Activated T-helper 1 cell treated with anti-CD3 and anti-CD28 coated beads, Interleukin-12 subunit alpha, Interleukin-12 subunit beta, Interleukin-2, Interleukin-4 antibody, amounts not matched to agents 30 ng/mL and 10 ng/mL and 1 ng/mL, durations not matched to agents 14 hours and 24 hours and 36 hours (primary cell): Measurements from ENCODE around the gene ATP6V1G1. TPM values are rescaled to one million over a fixed set of nuclear protein-coding genes. Genes with fewer than 3 reads are reported as not detected.
A peak's percentile ranks its signal among the peaks of the same experiment; 100 is the strongest.

Experiments used
- DNase-seq: peaks from one replicate; pipeline ENCODE4 v3.0.0; 2021; ENCODE audit warnings: low spot score
- H3K27ac Mint-ChIP-seq: one replicate; pipeline ENCODE4 v1.8.0; 2021; ENCODE audit warnings: mild to moderate bottlenecking, mixed read lengths
- H3K27me3 Mint-ChIP-seq: one replicate; pipeline ENCODE4 v1.8.0; 2022; ENCODE audit warnings: mild to moderate bottlenecking, moderate library complexity, mixed read lengths; ENCODE audit not compliant: insufficient read depth
- H3K36me3 Mint-ChIP-seq: one replicate; pipeline ENCODE4 v1.8.0; 2021; ENCODE audit warnings: low read depth, mixed read lengths
- H3K4me1 Mint-ChIP-seq: one replicate; pipeline ENCODE4 v1.8.0; 2021; ENCODE audit warnings: low read depth, mixed read lengths
- H3K4me3 Mint-ChIP-seq: one replicate; pipeline ENCODE4 v1.8.0; 2021; ENCODE audit warnings: mild to moderate bottlenecking, moderate library complexity, mixed read lengths
- H3K9me3 Mint-ChIP-seq: one replicate; pipeline ENCODE4 v1.8.0; 2021; ENCODE audit warnings: mixed read lengths
- intact Hi-C: fragments of 100-400 bp; cut with micrococcal nuclease; formaldehyde crosslinking; loops from one replicate; pipeline ENCODE4 v1.15.1; 2024
- total RNA-seq: library from RNA; stranded (reverse); gene quantifications from 2 replicates; pipeline ENCODE4 v1.2.3, GENCODE V29; 2022

ATP6V1G1 gene, protein sequence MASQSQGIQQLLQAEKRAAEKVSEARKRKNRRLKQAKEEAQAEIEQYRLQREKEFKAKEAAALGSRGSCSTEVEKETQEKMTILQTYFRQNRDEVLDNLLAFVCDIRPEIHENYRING
- 57.2 and 61.0 TPM in 2 replicates for total RNA-seq

DNA sequence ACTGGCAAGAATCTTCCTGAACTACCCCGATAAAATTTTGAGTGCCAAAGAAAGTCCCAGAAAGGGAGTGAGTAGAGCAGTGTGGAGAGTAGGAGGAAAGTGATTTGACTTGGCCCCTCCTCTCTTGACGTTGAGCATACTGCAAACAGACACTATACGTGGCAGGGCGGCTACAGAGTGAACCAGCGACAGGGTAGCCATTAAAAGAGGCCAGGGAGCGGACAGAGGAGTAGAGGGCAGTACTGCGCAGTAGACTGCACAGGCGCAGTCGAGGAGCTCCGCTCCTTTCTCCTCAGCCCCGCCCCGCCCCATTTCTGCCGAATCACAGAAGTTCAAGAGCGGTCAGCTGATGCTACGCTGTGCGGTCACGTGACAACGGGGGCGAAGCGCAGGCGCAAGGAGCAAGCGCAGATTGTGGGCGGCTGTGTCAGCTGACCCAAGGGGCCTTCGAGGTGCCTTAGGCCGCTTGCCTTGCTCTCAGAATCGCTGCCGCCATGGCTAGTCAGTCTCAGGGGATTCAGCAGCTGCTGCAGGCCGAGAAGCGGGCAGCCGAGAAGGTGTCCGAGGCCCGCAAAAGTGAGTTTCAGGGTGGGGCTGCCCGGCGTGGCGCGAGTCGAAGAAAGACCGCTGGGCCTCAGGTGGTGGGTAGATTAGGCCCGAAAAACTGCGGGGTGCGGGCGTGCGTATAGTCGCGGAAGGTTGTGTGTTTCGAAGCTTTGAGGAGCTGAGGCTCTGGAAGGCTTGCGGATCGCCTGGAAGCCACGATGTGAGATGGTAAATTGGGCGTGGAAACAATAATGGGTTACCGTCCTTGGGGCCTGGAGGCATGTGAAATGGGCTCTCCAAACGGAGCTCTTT, at the start of gene ATP6V1G1:
Gene ATP6V1G1, plus strand, starts transcription at position 425 of the 858 bp plus-strand sequence. Its CDS starts 70 bp downstream, at position 495.
- Mint-ChIP-seq H3K4me3 (peak within 1 kb of the TSS; percentile 97), H3K9me3 (no peaks in the 10 kb centered on the region), H3K27ac (peak within 1 kb of the TSS; percentile 97), H3K27me3 (peaks cover 6% of the 10 kb centered on the region), H3K4me1 (peaks cover 46% of the 10 kb centered on the region), H3K36me3 (peaks cover 12% of the 10 kb centered on the region)
- peak; percentile 99 for DNase-seq
- intact Hi-C loops, result loop anchor here (1.0 to 5.0 kb wide), 12 partner anchors 24 to 1365 kb away; partner anchors contain the start of genes FKBP15, SLC31A1, TMEM268 and WHRN

DNA sequence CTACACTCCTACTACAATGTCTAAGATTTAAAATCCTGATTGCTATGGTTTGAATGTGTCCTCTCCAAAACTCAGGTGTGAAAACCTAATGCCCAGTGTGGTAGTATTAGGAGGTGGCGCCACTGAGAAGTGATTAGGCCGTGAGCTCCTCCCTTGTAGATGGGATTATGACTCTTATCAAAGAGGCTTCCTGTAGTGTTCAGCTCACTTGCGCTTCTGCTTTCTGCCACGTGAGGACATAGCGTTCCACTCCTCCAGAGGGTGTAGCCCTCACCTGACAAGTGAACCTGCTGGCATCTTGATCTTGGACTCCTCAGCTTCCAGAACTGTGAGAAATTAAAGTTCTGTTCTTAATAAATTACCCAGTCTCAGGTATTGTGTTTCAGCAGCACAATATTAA, 49.3 kb upstream of the ATP6V1G1 start:
- H3K4me1 Mint-ChIP-seq, result no peaks in the 10 kb centered on the region
- H3K4me3 Mint-ChIP-seq, result no peak overlapping the region
- intact Hi-C loops, result no loop called here
- no peak for DNase-seq
- no peaks in the 10 kb centered on the region for H3K36me3 Mint-ChIP-seq
- H3K9me3 Mint-ChIP-seq, result no peaks in the 10 kb centered on the region
- H3K27me3 Mint-ChIP-seq, result peaks cover 25% of the 10 kb centered on the region
- no peak overlapping the region for H3K27ac Mint-ChIP-seq

DNA sequence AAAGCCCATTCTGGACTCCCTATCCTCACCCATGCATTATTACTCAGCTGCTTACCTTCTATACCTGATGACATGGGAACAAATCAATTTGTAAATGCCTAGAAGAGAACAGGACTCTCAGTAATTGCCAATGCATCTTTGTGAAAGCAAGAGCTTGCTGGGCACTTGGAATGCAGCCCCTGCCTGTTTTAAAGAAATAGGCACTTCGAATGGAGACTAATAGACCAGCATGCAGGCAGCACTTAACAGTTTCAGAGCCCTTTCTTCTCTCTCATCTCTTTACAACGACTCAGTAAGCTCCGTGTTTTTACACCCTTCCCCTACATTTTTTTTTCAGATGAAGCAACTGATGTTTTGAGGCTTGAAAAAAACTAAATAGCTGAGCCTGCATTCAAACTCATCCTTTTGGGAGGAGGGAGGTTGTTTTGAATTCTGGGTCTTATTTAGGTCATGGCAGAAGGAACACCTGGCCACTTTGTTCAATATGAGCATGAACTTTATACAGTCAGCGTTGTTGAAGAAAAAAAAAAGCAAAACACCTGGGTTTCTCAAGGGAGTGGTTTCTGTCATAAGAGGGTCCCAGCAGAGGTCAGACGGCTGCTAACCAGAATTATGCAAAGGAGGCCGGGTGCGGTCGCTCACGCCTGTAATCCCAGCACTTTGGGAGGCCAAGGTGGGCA, 47.7 kb upstream of the ATP6V1G1 start:
- Mint-ChIP-seq H3K27me3 (peaks cover 19% of the 10 kb centered on the region), H3K9me3 (no peaks in the 10 kb centered on the region), H3K36me3 (no peaks in the 10 kb centered on the region), H3K27ac (no peak overlapping the region), H3K4me3 (no peak overlapping the region), H3K4me1 (no peaks in the 10 kb centered on the region)
- intact Hi-C loops, result no loop called here
- no peak for DNase-seq

DNA sequence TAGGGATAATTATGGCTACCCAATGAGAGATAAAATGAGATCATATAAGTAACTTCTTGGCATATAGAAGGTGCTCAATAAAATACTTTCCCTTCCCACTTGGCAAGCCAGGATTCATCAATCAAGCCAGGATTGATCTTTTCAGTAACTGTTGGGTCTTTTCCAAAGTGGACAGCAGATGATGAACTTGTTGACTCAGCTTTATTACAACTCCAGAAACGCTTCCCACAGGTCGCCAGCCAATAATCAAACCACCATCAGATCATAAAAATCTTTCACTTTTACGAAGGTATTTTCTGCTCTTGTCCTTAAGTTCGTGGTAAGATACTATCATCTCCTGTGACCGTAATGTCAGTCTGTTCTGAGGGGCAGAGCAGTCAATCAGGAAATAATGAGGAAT, 42.5 kb upstream of the ATP6V1G1 start:
- no peak overlapping the region for H3K4me3 Mint-ChIP-seq
- H3K36me3 Mint-ChIP-seq, result no peaks in the 10 kb centered on the region
- H3K27ac Mint-ChIP-seq, result no peak overlapping the region
- no peaks in the 10 kb centered on the region for H3K4me1 Mint-ChIP-seq
- H3K27me3 Mint-ChIP-seq, result peaks cover 34% of the 10 kb centered on the region
- intact Hi-C loops, result no loop called here
- no peaks in the 10 kb centered on the region for H3K9me3 Mint-ChIP-seq
- DNase-seq, result no peak

DNA sequence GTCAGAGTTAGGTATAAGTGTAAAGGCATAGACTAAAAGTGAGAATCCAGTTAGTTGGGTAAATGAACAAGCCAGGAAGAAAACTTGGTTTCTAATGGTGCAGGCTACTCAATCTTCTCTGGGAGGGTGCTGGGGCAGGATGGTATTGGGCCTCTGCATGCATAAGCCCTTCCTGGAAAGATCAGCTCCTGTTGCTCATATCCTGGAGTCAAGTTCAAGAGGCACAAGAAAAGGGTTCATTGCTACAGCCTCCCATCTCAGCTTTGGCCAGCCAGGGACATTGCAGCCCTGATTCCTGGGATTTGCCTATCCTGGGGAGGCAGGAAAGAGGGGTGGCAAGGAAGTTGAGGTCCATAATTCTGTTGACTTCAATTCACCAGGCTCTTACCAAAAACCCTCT, 40.7 kb upstream of the ATP6V1G1 start:
- Mint-ChIP-seq H3K4me3 (no peak overlapping the region), H3K27ac (no peak overlapping the region), H3K4me1 (no peaks in the 10 kb centered on the region), H3K9me3 (no peaks in the 10 kb centered on the region), H3K36me3 (no peaks in the 10 kb centered on the region), H3K27me3 (peaks cover 32% of the 10 kb centered on the region)
- intact Hi-C loops, result no loop called here
- no peak for DNase-seq

DNA sequence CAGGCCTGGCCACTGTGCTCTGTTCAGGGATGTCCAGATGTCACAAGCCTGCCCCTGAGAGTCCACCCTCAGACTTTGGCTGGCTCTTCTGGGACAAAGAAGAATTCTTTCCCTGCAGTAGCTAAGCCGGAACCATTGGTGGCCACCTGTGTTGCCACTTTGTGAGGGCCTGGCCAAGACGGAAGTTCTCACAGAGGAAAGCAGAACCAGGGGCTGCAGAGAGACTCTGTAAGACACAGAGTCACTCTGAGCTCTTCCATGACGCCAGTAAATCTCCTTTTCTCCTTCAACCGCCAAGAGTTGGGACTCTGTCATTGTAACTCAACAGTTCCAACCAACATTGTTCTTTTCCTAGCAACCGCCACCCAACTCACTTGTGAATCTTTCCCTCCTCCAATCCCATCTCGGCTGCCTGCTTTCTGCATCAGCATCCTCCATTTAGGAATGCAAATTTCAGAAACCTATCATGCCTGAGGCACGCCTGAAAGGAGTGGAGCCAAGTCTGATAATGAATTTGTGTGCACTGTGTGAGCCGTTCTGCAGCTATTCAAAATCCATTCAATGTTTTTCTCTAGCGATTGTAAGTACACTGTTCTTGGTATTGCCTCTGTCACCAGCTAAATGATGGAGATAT, 37.8 kb upstream of the ATP6V1G1 start:
- Mint-ChIP-seq H3K9me3 (no peaks in the 10 kb centered on the region), H3K27ac (no peak overlapping the region), H3K4me3 (no peak overlapping the region), H3K36me3 (no peaks in the 10 kb centered on the region), H3K4me1 (no peaks in the 10 kb centered on the region), H3K27me3 (peaks cover 27% of the 10 kb centered on the region)
- intact Hi-C loops, result no loop called here
- DNase-seq, result no peak

DNA sequence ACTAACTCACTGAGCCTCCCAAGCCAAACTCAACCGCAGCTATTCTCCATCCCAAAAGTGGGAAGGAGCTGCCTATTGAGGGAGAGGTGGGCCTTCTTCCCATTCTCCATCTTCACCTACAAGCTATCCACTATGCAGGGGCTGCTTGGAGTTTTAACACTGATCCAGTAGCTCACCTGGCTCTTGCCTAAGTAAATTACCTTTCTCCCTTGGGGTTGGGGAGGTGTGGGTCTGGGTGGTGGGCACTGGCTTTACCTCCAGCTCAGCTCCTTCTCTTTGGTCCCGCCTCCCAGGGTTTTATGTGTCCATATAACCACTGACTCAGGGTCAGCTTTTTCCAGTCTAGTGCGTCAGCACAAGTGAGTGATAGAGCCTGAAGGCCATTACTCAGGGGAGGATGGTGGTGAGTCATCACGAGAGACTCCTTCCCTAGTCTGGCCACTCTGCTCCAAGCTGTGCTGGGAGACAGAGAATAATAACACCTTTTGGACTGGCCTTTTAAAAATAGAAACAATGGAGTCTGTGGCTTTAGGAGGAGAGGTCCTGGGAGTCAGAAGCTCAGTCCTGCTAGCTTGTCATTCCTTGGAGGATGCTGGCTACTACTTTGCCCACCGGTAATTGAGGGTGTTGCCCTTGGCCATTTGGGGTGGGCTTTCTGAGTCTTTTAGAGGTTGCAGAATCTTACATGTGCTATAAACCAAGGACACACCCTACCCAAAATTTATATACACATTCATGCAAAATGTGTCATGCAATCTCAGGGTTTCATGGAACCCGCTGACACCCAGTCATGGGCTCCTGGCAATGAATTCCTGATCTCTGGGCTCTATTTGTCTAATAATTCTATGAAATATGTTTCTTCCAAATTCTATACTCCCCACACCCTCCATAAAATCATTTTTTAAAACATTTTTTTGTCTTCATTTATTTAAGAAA, 35.6 kb upstream of the ATP6V1G1 start:
- no peaks in the 10 kb centered on the region for H3K9me3 Mint-ChIP-seq
- no peaks in the 10 kb centered on the region for H3K4me1 Mint-ChIP-seq
- H3K4me3 Mint-ChIP-seq, result no peak overlapping the region
- DNase-seq, result no peak
- peaks cover 15% of the 10 kb centered on the region for H3K27me3 Mint-ChIP-seq
- intact Hi-C loops, result no loop called here
- no peak overlapping the region for H3K27ac Mint-ChIP-seq
- H3K36me3 Mint-ChIP-seq, result no peaks in the 10 kb centered on the region

DNA sequence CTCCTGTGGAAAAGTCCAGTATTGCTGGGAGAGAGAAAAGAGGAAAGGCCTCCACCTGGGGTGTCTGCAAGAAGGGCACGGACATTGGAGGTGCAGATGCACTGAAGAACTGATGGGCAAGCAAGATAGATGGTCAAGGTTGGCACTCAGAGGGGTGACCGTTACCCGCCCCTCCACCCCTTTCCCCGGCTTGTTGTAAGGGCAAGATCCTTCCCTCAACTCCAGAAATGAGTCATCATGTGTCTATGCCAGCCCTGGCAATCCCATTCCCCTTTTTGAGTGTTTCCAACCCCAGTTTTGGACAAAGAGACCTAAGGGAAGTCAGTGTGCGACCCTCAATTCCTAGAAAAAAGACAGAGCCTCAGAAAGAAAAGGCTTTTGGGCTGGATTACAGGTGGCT, 34.9 kb upstream of the ATP6V1G1 start:
- no peaks in the 10 kb centered on the region for H3K36me3 Mint-ChIP-seq
- intact Hi-C loops, result no loop called here
- H3K27ac Mint-ChIP-seq, result no peak overlapping the region
- peaks cover 9% of the 10 kb centered on the region for H3K27me3 Mint-ChIP-seq
- DNase-seq, result no peak
- H3K4me1 Mint-ChIP-seq, result no peaks in the 10 kb centered on the region
- no peak overlapping the region for H3K4me3 Mint-ChIP-seq
- H3K9me3 Mint-ChIP-seq, result no peaks in the 10 kb centered on the region

DNA sequence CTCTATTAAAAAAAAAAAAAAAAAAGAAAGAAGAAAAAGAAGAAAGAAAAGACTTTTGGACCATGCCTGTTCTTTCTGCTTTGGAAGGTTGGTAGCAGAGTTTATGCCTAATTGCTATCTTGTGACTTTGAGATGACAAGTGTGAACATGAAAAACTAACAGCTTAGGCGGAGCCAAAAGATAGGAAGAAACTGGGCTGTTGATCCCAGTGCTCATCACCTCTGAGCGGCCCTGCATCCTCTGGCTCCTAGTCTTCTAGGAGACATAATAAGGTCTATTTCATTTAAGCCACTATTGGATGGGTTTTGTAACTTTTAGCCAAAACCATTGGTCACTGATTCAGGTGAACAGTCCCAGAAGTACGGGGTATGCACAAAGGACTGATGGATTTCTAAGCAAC, 34.4 kb upstream of the ATP6V1G1 start:
- H3K4me1 Mint-ChIP-seq, result no peaks in the 10 kb centered on the region
- intact Hi-C loops, result no loop called here
- H3K9me3 Mint-ChIP-seq, result no peaks in the 10 kb centered on the region
- no peak for DNase-seq
- no peak overlapping the region for H3K27ac Mint-ChIP-seq
- H3K4me3 Mint-ChIP-seq, result no peak overlapping the region
- no peaks in the 10 kb centered on the region for H3K36me3 Mint-ChIP-seq
- H3K27me3 Mint-ChIP-seq, result peaks cover 9% of the 10 kb centered on the region

DNA sequence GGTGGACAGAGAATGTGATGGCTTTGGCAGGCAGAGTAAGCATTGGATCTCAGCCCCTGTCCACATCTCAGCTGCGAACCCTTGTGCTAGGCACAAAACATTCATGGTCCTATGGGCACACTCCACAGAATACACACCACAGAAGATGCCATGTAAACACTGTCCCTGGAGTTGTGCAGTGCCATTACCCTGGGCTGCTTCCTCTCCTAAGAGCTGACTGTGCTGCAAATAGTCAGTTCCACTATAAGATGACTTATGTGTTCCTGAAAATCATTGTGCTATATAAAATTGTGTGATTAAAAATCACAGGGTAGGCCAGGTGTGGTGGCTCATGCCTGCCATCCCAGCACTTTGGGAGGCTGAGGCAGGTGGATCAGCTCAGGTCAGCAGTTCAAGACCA, 31.9 kb upstream of the ATP6V1G1 start:
- no peak overlapping the region for H3K27ac Mint-ChIP-seq
- no peaks in the 10 kb centered on the region for H3K36me3 Mint-ChIP-seq
- intact Hi-C loops, result no loop called here
- no peak overlapping the region for H3K4me3 Mint-ChIP-seq
- no peaks in the 10 kb centered on the region for H3K9me3 Mint-ChIP-seq
- no peaks in the 10 kb centered on the region for H3K27me3 Mint-ChIP-seq
- no peaks in the 10 kb centered on the region for H3K4me1 Mint-ChIP-seq
- DNase-seq, result no peak

DNA sequence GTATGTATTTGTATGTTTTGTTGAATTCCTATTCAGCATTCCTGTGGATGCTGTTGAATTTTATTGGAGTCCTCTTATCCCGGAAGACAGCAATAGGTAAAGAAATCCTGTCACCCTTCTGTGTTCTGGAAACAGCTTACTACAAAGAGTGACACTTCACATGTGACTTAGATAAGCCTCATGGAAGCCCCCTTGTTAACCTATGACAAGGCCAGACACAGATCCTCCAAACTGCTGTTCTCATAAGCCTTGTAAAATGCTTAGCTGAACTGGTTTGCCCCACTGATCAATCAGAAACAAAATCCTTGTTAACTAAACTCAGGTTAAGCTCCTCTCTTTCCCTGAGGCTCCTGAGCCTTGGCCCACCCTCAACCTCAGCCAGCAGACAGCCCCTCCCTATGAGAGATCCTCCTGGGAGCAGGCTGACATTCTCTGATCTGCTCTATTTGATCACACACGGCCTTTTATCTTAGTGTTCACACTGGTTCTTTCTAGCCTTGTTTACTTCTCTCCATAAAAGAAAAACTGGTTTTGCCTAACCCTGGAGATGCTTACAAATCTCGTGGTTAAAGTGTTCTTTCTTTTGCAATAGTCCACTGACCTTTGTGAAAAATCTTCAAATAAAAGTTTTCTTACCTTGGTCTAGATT, 29.4 kb upstream of the ATP6V1G1 start:
- Mint-ChIP-seq H3K27ac (no peak overlapping the region), H3K4me1 (no peaks in the 10 kb centered on the region), H3K4me3 (no peak overlapping the region), H3K27me3 (peaks cover 1% of the 10 kb centered on the region), H3K9me3 (no peaks in the 10 kb centered on the region), H3K36me3 (no peaks in the 10 kb centered on the region)
- DNase-seq, result no peak
- intact Hi-C loops, result no loop called here
